H1 (cell line): ENCODE results near the gene GBX1. TPM values are rescaled to one million over a fixed set of nuclear protein-coding genes. Genes with fewer than 3 reads are reported as not detected.
A peak's percentile ranks its signal among the peaks of the same experiment; 100 is the strongest.

ENCODE experiments used
- ATF3 ChIP-seq: IDR thresholded peaks from 2 replicates; pipeline ENCODE4 v1.6.1; 2011; ENCODE audit warnings: low read depth, mild to moderate bottlenecking, low read length; ENCODE audit not compliant: insufficient read depth
- BCL11A ChIP-seq, 2 experiments: IDR thresholded peaks; one replicate each; pipeline ENCODE4 v1.6.1; 2011; ENCODE audit warnings: low read depth in 2 of 2, low read length in 2 of 2, mild to moderate bottlenecking in 2 of 2
- CHD7 ChIP-seq: fragments of 300-600 bp; sonication (generic); IDR thresholded peaks from 2 replicates; pipeline ENCODE4 v1.7.1; 2012; ENCODE audit warnings: low read length, moderate library complexity, mild to moderate bottlenecking, inconsistent platforms; ENCODE audit not compliant: insufficient replicate concordance
- E2F6 ChIP-seq: IDR thresholded peaks from 2 replicates; pipeline ENCODE4 v1.6.1; 2012; ENCODE audit warnings: inconsistent platforms
- KDM4A ChIP-seq: IDR thresholded peaks from one replicate; pipeline ENCODE4 v1.7.1; 2012; ENCODE audit warnings: low read depth, mild to moderate bottlenecking, moderate library complexity, low read length, inconsistent platforms; ENCODE audit not compliant: severe bottlenecking
- RAD21 ChIP-seq, 2 experiments: IDR thresholded peaks in 1 of 2; conservative IDR thresholded peaks in 1 of 2; 2 replicates each; pipeline ENCODE4 v1.6.1; 2011; ENCODE audit warnings: low read depth in 2 of 2, low read length in 2 of 2, improper control_type of control experiment in 1 of 2, inconsistent platforms in 1 of 2, mild to moderate bottlenecking in 1 of 2, moderate library complexity in 1 of 2
- SP1 ChIP-seq: IDR thresholded peaks from 2 replicates; pipeline ENCODE4 v1.6.1; 2011; ENCODE audit warnings: low read depth, low read length
- polyA plus RNA-seq, 7 experiments: library from polyadenylated mRNA; depleted of rRNA in 3 of 7; stranded (reverse) in 5 of 7; unstranded in 2 of 7; fragments of >200 nt in 5 of 7; fragments of 200-250 nt in 2 of 7; gene quantifications; 1 replicate in 5 of 7; 2 replicates in 1 of 7; 4 replicates in 1 of 7; pipeline versions ENCODE4 v1.2.1 to v1.2.3, GENCODE V29; 2011 to 2013; ENCODE audit warnings: missing spikeins in 2 of 7, mixed read lengths in 2 of 7
- total RNA-seq: library from RNA; stranded (reverse); fragmentation: NEBNext Ultra II Directional; extraction: Animal tissue kit (Norgen Biotek cat#: 25700); gene quantifications from 2 replicates; pipeline ENCODE4 v1.2.1, GENCODE V29; 2021

Gene GBX1
- total and polyA plus RNA-seq, 2 of the 8 experiments (the other 6 are each of a cell fraction or from before 2014, with no cell fraction given), result not detected

GRCh38 chr7:151104411-151105235 lies 62.9 kb downstream of the GBX1 start (continued):
- TF ChIP-seq CHD7 (no peak), ATF3 (no peak), E2F6 (no peak), RAD21 (IDR thresholded peaks at IDR 0.05 in 1 of 2, conservative IDR thresholded peaks at IDR 0.05 in 1 of 2; ENCODE audit: low read depth in 2 of 2, low read length in 2 of 2) (no peak), SP1 (no peak), KDM4A (peak; percentile 17), BCL11A (IDR thresholded peaks at IDR 0.05; ENCODE audit: low read depth in 2 of 2, low read length in 2 of 2) (no peak)
